ENCODE results near the gene FOCAD. TPM values are rescaled to one million over a fixed set of nuclear protein-coding genes. Genes with fewer than 3 reads are reported as not detected.

The FOCAD gene
- total RNA-seq, 1 experiment from 2014 or later, result 42.7 TPM

- no peaks in the 10 kb centered on the region for H3K36me3 ChIP-seq (ENCODE audit: insufficient read depth, low read length, poor library complexity, severe bottlenecking)
- H3K27ac ChIP-seq (ENCODE audit: low read depth, low read length, poor library complexity, severe bottlenecking), result no peak overlapping the region
- no TSS peak for BruUV-seq (replicated peaks)
- CTCF ChIA-PET, result no interaction called here
- no peak for DNase-seq (ENCODE audit: low spot score)
- no peaks in the 10 kb centered on the region for H3K27me3 ChIP-seq (replicated peaks; ENCODE audit: insufficient read depth, low read depth, low read length, poor library complexity)
- H3K9me3 ChIP-seq (ENCODE audit: low read depth, low read length, poor library complexity, severe bottlenecking), result no peaks in the 10 kb centered on the region
- POLR2A ChIA-PET (ENCODE audit: low non-redundant PET), result no interaction called here
- TF ChIP-seq EZH2 (IDR thresholded peaks at IDR 0.05; ENCODE audit: borderline replicate concordance, low read depth, low read length, poor library complexity, severe bottlenecking), result no peak
- no peak for TF ChIP-seq CTCF (conservative IDR thresholded peaks at IDR 0.05; ENCODE audit: low read depth, low read length)
- no peaks in the 10 kb centered on the region for H3K4me1 ChIP-seq (ENCODE audit: insufficient read depth, low read length, poor library complexity, severe bottlenecking)
- intact Hi-C loops (cut with micrococcal nuclease; ENCODE audit: unreplicated experiment), result no loop called here
- no peak overlapping the region for H3K4me3 ChIP-seq (ENCODE audit: low read depth, low read length, poor library complexity, severe bottlenecking)
Observed at GRCh38 chr9:20815923-20816703, 132.1 kb downstream of the FOCAD start.

- Histone ChIP-seq H3K27me3 (replicated peaks; ENCODE audit: insufficient read depth, low read depth, low read length, poor library complexity) (no peaks in the 10 kb centered on the region), H3K9me3 (ENCODE audit: low read depth, low read length, poor library complexity, severe bottlenecking) (no peaks in the 10 kb centered on the region), H3K36me3 (ENCODE audit: insufficient read depth, low read length, poor library complexity, severe bottlenecking) (peaks cover 4% of the 10 kb centered on the region), H3K4me1 (ENCODE audit: insufficient read depth, low read length, poor library complexity, severe bottlenecking) (no peaks in the 10 kb centered on the region), H3K27ac (ENCODE audit: low read depth, low read length, poor library complexity, severe bottlenecking) (no peak overlapping the region), H3K4me3 (ENCODE audit: low read depth, low read length, poor library complexity, severe bottlenecking) (no peak overlapping the region)
- TF ChIP-seq CTCF (conservative IDR thresholded peaks at IDR 0.05; ENCODE audit: low read depth, low read length) (no peak), EZH2 (IDR thresholded peaks at IDR 0.05; ENCODE audit: borderline replicate concordance, low read depth, low read length, poor library complexity, severe bottlenecking) (no peak)
- no TSS peak for BruUV-seq (replicated peaks)
- CTCF ChIA-PET, result no interaction called here
- intact Hi-C loops (cut with micrococcal nuclease; ENCODE audit: unreplicated experiment), result no loop called here
- DNase-seq (ENCODE audit: low spot score), result no peak
- POLR2A ChIA-PET (ENCODE audit: low non-redundant PET), result no interaction called here
Observed at GRCh38 chr9:20823051-20823450, 139.0 kb downstream of the FOCAD start.

- no peak overlapping the region for H3K4me3 ChIP-seq (ENCODE audit: low read depth, low read length, poor library complexity, severe bottlenecking)
- no peak overlapping the region for H3K27ac ChIP-seq (ENCODE audit: low read depth, low read length, poor library complexity, severe bottlenecking)
- CTCF ChIA-PET, result no interaction called here
- no peaks in the 10 kb centered on the region for H3K36me3 ChIP-seq (ENCODE audit: insufficient read depth, low read length, poor library complexity, severe bottlenecking)
- H3K27me3 ChIP-seq (replicated peaks; ENCODE audit: insufficient read depth, low read depth, low read length, poor library complexity), result no peaks in the 10 kb centered on the region
- no TSS peak for BruUV-seq (replicated peaks)
- POLR2A ChIA-PET (ENCODE audit: low non-redundant PET), result no interaction called here
- intact Hi-C loops (cut with micrococcal nuclease; ENCODE audit: unreplicated experiment), result no loop called here
- no peaks in the 10 kb centered on the region for H3K9me3 ChIP-seq (ENCODE audit: low read depth, low read length, poor library complexity, severe bottlenecking)
- no peaks in the 10 kb centered on the region for H3K4me1 ChIP-seq (ENCODE audit: insufficient read depth, low read length, poor library complexity, severe bottlenecking)
- DNase-seq (ENCODE audit: low spot score), result no peak
- TF ChIP-seq EZH2 (IDR thresholded peaks at IDR 0.05; ENCODE audit: borderline replicate concordance, low read depth, low read length, poor library complexity, severe bottlenecking) (no peak), CTCF (conservative IDR thresholded peaks at IDR 0.05; ENCODE audit: low read depth, low read length) (no peak)
Observed at GRCh38 chr9:20831028-20831427, 147.0 kb downstream of the FOCAD start.
